Measurements from ENCODE around the gene SEMA4D.

DNA sequence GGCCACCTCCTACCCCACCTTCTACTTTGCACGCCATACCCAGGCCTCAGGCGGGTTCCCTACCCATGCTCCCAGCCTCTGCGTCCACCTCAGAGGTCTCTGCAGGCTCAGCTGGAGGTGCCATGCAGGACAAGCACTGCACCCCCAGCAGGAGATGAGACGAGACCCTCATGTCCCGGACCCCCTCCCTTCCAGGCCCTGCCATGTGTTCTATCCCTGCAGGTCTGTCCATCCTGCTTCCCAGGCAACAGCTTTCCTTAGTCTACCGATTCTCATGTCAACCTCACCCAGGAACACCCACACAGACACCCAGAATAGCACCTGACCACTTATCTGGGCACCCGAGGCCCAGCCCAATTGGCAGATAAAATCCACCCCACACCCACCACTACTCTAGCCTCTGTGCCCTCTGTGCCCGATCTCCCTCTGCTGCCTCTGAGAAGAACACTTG is 52.1 kb downstream of the SEMA4D start:
- TF ChIP-seq POLR2A (IDR thresholded peaks at IDR 0.05; ENCODE audit: low read depth) = no peak
- TF ChIP-seq, protein P1, sequence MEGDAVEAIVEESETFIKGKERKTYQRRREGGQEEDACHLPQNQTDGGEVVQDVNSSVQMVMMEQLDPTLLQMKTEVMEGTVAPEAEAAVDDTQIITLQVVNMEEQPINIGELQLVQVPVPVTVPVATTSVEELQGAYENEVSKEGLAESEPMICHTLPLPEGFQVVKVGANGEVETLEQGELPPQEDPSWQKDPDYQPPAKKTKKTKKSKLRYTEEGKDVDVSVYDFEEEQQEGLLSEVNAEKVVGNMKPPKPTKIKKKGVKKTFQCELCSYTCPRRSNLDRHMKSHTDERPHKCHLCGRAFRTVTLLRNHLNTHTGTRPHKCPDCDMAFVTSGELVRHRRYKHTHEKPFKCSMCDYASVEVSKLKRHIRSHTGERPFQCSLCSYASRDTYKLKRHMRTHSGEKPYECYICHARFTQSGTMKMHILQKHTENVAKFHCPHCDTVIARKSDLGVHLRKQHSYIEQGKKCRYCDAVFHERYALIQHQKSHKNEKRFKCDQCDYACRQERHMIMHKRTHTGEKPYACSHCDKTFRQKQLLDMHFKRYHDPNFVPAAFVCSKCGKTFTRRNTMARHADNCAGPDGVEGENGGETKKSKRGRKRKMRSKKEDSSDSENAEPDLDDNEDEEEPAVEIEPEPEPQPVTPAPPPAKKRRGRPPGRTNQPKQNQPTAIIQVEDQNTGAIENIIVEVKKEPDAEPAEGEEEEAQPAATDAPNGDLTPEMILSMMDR (IDR thresholded peaks at IDR 0.05) = no peak
